Mesothelial cell of epicardium (in vitro differentiated cells): ENCODE results near the gene RPL10A. TPM values are rescaled to one million over a fixed set of nuclear protein-coding genes. Genes with fewer than 3 reads are reported as not detected.
A peak's percentile ranks its signal among the peaks of the same experiment; 100 is the strongest.

ENCODE experiments used
- DNase-seq, 2 experiments: peaks; one replicate each; pipeline ENCODE4 v3.0.0; 2021; ENCODE audit warnings: low spot score in 2 of 2; ENCODE audit not compliant: unreplicated experiment in 2 of 2
- H3K27ac Mint-ChIP-seq: 2 replicates; pipeline ENCODE4 v1.8.0; 2021; ENCODE audit warnings: mixed read lengths
- H3K27me3 Mint-ChIP-seq: 2 replicates; pipeline ENCODE4 v1.8.0; 2021; ENCODE audit warnings: low read depth, mixed read lengths
- H3K36me3 Mint-ChIP-seq: 2 replicates; pipeline ENCODE4 v1.8.0; 2021; ENCODE audit warnings: mixed read lengths
- H3K4me1 Mint-ChIP-seq: 2 replicates; pipeline ENCODE4 v1.8.0; 2021; ENCODE audit warnings: mixed read lengths
- H3K4me3 Mint-ChIP-seq: 2 replicates; pipeline ENCODE4 v1.8.0; 2021; ENCODE audit warnings: mild to moderate bottlenecking, moderate library complexity, mixed read lengths
- H3K9me3 Mint-ChIP-seq: 2 replicates; pipeline ENCODE4 v1.8.0; 2021; ENCODE audit warnings: mixed read lengths
- total RNA-seq: library from RNA; stranded (reverse); gene quantifications from 3 replicates; pipeline ENCODE4 v1.2.1, GENCODE V29; 2021
- TF ChIP-seq, protein P1 (sequence below): fragments of 200-600 bp; sonication (generic); IDR thresholded peaks from one replicate; pipeline ENCODE4 v1.5.0; 2021; ENCODE audit warnings: antibody characterized with exemption; ENCODE audit not compliant: unreplicated experiment

The RPL10A gene
- total RNA-seq, 1 donor from 2014 or later: 1,840 TPM

DNA sequence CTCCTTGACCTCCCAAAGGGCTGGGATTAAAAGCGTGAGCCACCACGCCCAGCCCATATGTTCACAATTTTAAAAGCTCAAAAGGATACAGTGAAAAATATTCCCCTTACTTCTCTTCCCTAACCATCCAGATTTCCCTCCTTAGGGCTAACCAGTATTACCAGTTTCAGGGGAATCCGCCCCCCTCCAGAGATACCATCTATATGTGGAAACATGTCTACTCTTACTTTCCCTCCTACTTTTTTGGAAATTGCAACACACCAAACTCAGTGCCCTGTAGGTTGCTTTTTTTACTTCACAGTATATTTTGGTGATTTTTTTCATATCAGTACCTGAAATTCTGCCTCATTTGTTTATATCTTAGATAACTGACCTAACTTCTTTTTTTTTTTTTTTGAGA, 6.9 kb upstream of the RPL10A start:
- H3K9me3 Mint-ChIP-seq: no peaks in the 10 kb centered on the region
- DNase-seq: no peak
- peaks cover 6% of the 10 kb centered on the region for H3K4me1 Mint-ChIP-seq
- H3K36me3 Mint-ChIP-seq: peaks cover 21% of the 10 kb centered on the region
- TF ChIP-seq, protein P1, sequence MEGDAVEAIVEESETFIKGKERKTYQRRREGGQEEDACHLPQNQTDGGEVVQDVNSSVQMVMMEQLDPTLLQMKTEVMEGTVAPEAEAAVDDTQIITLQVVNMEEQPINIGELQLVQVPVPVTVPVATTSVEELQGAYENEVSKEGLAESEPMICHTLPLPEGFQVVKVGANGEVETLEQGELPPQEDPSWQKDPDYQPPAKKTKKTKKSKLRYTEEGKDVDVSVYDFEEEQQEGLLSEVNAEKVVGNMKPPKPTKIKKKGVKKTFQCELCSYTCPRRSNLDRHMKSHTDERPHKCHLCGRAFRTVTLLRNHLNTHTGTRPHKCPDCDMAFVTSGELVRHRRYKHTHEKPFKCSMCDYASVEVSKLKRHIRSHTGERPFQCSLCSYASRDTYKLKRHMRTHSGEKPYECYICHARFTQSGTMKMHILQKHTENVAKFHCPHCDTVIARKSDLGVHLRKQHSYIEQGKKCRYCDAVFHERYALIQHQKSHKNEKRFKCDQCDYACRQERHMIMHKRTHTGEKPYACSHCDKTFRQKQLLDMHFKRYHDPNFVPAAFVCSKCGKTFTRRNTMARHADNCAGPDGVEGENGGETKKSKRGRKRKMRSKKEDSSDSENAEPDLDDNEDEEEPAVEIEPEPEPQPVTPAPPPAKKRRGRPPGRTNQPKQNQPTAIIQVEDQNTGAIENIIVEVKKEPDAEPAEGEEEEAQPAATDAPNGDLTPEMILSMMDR: no peak
- no peak overlapping the region for H3K27ac Mint-ChIP-seq
- H3K4me3 Mint-ChIP-seq: no peak overlapping the region
- no peaks in the 10 kb centered on the region for H3K27me3 Mint-ChIP-seq

DNA sequence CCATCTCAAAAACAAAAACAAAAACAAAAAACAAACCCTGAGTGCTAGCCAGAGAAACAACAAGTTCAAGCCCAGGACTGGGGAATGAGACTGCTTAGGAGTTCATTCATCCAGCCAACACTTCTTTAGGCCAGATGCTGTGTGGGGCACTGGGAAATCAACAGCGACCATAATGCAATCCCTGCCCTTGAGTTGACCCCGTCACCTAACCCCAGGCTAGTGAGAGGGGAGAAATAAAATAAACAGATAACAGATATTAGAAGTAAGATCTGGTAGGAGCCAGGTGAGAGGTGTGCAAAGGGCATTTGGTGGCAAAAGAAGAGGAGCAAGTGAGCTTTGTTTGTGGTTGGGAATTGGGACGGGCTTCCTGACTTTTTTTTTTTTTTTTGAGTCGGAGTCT, 4.9 kb upstream of the RPL10A start:
- Mint-ChIP-seq H3K4me3 (no peak overlapping the region), H3K36me3 (peaks cover 18% of the 10 kb centered on the region), H3K27me3 (no peaks in the 10 kb centered on the region), H3K4me1 (peaks cover 13% of the 10 kb centered on the region), H3K27ac (no peak overlapping the region), H3K9me3 (no peaks in the 10 kb centered on the region)
- no peak for DNase-seq
- TF ChIP-seq, protein P1: no peak

DNA sequence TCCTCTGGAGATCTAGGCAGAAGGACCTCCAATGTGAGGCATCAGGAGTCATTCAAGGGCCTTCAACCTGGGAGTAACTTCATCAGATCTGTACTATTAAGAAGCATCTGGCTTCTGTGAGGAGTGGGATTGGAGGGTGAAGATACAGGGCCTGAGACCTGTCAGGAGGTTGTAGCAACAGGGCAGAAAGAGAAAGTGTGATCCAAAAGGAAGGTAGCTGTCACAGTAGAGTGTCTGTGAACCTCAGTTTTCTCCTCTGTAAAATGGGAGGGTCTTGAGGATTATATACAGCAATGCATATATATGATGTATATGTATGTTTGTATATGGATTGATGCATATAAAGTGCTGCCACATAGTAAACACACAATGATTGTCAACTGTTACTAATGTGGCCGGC, 2.6 kb upstream of the RPL10A start:
- no peak for DNase-seq
- peaks cover 10% of the 10 kb centered on the region for H3K36me3 Mint-ChIP-seq
- no peak overlapping the region for H3K27ac Mint-ChIP-seq
- no peak overlapping the region for H3K4me3 Mint-ChIP-seq
- H3K27me3 Mint-ChIP-seq: no peaks in the 10 kb centered on the region
- H3K4me1 Mint-ChIP-seq: peaks cover 25% of the 10 kb centered on the region
- H3K9me3 Mint-ChIP-seq: no peaks in the 10 kb centered on the region
- TF ChIP-seq, protein P1: no peak

DNA sequence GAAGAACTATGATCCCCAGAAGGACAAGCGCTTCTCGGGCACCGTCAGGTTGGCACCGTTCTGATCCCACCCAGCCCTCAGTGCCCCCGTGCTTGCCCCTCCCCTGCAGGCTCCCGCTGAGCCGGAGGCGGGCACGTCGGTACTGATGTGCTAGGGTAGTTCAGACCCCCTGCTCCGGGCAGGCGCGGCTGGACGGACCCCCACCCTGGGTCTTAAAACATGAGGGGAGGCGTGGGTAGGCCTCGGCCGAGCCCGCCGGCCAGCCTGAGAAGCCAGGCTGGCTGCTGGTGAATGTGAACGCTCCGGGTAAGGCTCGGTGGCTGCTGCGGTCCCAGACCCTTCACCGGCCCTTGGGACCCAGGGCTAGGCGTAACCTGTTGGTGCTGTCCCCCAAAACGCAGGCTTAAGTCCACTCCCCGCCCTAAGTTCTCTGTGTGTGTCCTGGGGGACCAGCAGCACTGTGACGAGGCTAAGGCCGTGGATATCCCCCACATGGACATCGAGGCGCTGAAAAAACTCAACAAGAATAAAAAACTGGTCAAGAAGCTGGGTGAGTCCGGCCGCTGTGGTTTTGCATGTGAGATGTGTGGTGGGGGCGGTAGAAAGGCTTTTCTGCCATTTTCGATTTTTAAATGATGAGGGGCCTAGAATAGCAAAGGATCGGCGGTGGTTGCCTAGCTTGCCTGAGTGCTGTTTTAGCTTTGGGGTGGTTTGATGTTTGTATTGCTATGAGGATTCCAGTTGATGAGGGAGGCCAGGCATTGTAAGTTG, 964 bp downstream of the RPL10A start:
- peak overlapping the region; percentile 97 for H3K4me3 Mint-ChIP-seq
- no peak for DNase-seq
- TF ChIP-seq, protein P1: no peak
- peaks cover 39% of the 10 kb centered on the region for H3K4me1 Mint-ChIP-seq
- no peaks in the 10 kb centered on the region for H3K9me3 Mint-ChIP-seq
- H3K36me3 Mint-ChIP-seq: peaks cover 8% of the 10 kb centered on the region
- no peaks in the 10 kb centered on the region for H3K27me3 Mint-ChIP-seq
- H3K27ac Mint-ChIP-seq: peak overlapping the region; percentile 100

DNA sequence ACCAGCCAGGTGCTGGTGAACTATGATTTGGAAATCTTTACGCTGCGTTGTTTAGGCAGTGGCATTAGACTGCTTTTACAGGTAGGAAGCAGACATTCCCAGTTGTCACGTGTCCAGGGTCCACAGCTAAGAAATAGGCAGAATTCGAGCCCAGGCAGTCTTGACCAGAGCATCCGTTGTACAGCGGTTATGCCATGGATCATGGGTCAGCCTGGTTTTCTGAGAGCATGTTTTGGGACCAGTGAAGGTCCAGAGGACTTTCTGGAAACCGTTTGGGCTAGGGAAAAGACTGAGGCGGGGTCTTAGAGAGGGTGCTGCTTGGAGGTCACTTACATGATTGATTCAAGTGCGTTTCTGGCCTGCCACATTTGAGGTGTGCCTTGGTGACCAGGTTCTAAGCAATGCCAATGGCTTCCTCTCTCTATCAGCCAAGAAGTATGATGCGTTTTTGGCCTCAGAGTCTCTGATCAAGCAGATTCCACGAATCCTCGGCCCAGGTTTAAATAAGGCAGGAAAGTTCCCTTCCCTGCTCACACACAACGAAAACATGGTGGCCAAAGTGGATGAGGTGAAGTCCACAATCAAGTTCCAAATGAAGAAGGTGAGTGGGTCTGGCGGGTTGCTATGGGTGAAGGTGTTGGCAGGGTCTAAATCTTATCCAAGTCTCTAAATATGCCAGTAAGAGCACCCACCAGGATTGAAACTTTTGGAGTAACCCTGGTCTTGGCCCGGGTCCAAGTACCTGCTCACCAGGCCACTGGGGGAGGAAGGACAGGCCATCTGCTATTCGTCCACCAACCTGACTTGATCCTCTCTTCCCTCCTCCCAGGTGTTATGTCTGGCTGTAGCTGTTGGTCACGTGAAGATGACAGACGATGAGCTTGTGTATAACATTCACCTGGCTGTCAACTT, 1.8 kb downstream of the RPL10A start:
- Mint-ChIP-seq H3K9me3 (no peaks in the 10 kb centered on the region), H3K27ac (peak overlapping the region; percentile 100), H3K4me1 (peaks cover 39% of the 10 kb centered on the region), H3K4me3 (peak overlapping the region; percentile 97), H3K36me3 (peaks cover 8% of the 10 kb centered on the region), H3K27me3 (no peaks in the 10 kb centered on the region)
- TF ChIP-seq, protein P1: no peak
- no peak for DNase-seq
